Neural cell (in vitro differentiated cells): Measurements from ENCODE around the gene PTDSS2. TPM values are rescaled to one million over a fixed set of nuclear protein-coding genes. Genes with fewer than 3 reads are reported as not detected.
"Not testable (repeated sequence)": the region's sequence is repeated elsewhere in the genome, so short reads cannot be mapped to it uniquely, and the experiment has no call there.

Source experiments
- H2AFZ ChIP-seq: fragments of 200-600, 300-800 bp; sonication (generic), shearing (Covaris generic); 2 replicates; pipeline ENCODE4 v1.6.0; 2014; ENCODE audit warnings: low read depth, mild to moderate bottlenecking, antibody characterized with exemption, low read length, moderate library complexity
- H3F3A ChIP-seq: fragments of 200-600 bp; shearing (Covaris generic); 2 replicates; pipeline ENCODE4 v1.6.1; 2016; ENCODE audit warnings: mild to moderate bottlenecking, moderate library complexity, mixed read lengths, antibody characterized with exemption, low read length; ENCODE audit not compliant: insufficient read depth, poor library complexity, severe bottlenecking
- H3K27ac ChIP-seq: fragments of 200-600, 300-800 bp; sonication (generic), shearing (Covaris generic); 2 replicates; pipeline ENCODE4 v1.5.1; 2014; ENCODE audit warnings: mild to moderate bottlenecking, low read length, moderate library complexity
- H3K27me3 ChIP-seq: fragments of 300-800, 200-600 bp; sonication (generic), shearing (Covaris generic); 2 replicates; pipeline ENCODE4 v1.6.0; 2014; ENCODE audit warnings: mild to moderate bottlenecking, low read depth, low read length, moderate library complexity; ENCODE audit not compliant: insufficient read depth
- H3K36me3 ChIP-seq: fragments of 300-800, 200-600 bp; sonication (generic), shearing (Covaris generic); 2 replicates; pipeline ENCODE4 v1.5.1; 2014; ENCODE audit warnings: mild to moderate bottlenecking, antibody characterized with exemption, low read length, moderate library complexity; ENCODE audit not compliant: insufficient read depth
- H3K4me2 ChIP-seq: fragments of 300-800, 200-600 bp; sonication (generic), shearing (Covaris generic); 2 replicates; pipeline ENCODE4 v1.6.0; 2014; ENCODE audit warnings: mild to moderate bottlenecking, low read length
- H3K4me3 ChIP-seq: fragments of 300-800, 200-600 bp; sonication (generic), shearing (Covaris generic); 2 replicates; pipeline ENCODE4 v1.5.1; 2014; ENCODE audit warnings: mild to moderate bottlenecking, low read length, moderate library complexity
- H3K79me2 ChIP-seq: fragments of 200-600 bp; shearing (Covaris generic); replicated peaks from 2 replicates; pipeline ENCODE4 v1.6.0; 2014; ENCODE audit warnings: mild to moderate bottlenecking, low read length, moderate library complexity; ENCODE audit not compliant: insufficient read depth
- H3K9ac ChIP-seq: fragments of 300-800, 200-600 bp; sonication (generic), shearing (Covaris generic); 2 replicates; pipeline ENCODE4 v1.6.1; 2016; ENCODE audit warnings: mild to moderate bottlenecking, low read length, mixed read lengths
- H3K9me2 ChIP-seq: fragments of 200-600 bp; shearing (Covaris generic); 2 replicates; pipeline ENCODE4 v1.6.1; 2016; ENCODE audit warnings: mild to moderate bottlenecking, low read length, mixed read lengths; ENCODE audit not compliant: insufficient read depth
- H3K9me3 ChIP-seq: fragments of 200-600, 300-800 bp; sonication (generic), shearing (Covaris generic); 2 replicates; pipeline ENCODE4 v1.6.1; 2016; ENCODE audit warnings: mild to moderate bottlenecking, mixed run types, low read length, moderate library complexity, mixed read lengths
- H4K20me1 ChIP-seq: fragments of 200-600 bp; shearing (Covaris generic); 2 replicates; pipeline ENCODE4 v1.6.1; 2016; ENCODE audit warnings: mild to moderate bottlenecking, mixed run types; ENCODE audit not compliant: insufficient read depth
- EP300 ChIP-seq: fragments of 450-650 bp; conservative IDR thresholded peaks from 2 replicates; pipeline ENCODE4 v1.6.1; 2014; ENCODE audit warnings: antibody characterized with exemption, mild to moderate bottlenecking, moderate library complexity; ENCODE audit not compliant: poor library complexity, severe bottlenecking
- EZH2 ChIP-seq: fragments of 200-600, 300-800 bp; shearing (Covaris generic), sonication (generic); IDR thresholded peaks from 2 replicates; pipeline ENCODE4 v1.6.1; 2014; ENCODE audit warnings: antibody characterized with exemption, low read length, borderline replicate concordance, mild to moderate bottlenecking; ENCODE audit not compliant: insufficient read depth, poor library complexity, severe bottlenecking
- MXI1 ChIP-seq: fragments of 450-650 bp; conservative IDR thresholded peaks from 2 replicates; pipeline ENCODE4 v1.6.1; 2014; ENCODE audit warnings: antibody characterized with exemption, mild to moderate bottlenecking; ENCODE audit not compliant: poor library complexity, severe bottlenecking
- POLR2AphosphoS5 ChIP-seq: IDR thresholded peaks from 2 replicates; pipeline ENCODE4 v1.6.1; 2012
- RAD21 ChIP-seq: fragments of 450-650 bp; conservative IDR thresholded peaks from 2 replicates; pipeline ENCODE4 v1.6.1; 2014; ENCODE audit warnings: antibody characterized with exemption, mild to moderate bottlenecking, moderate library complexity
- REST ChIP-seq: IDR thresholded peaks from 2 replicates; pipeline ENCODE4 v1.6.1; 2012; ENCODE audit warnings: borderline replicate concordance
- SMC3 ChIP-seq: fragments of 450-650 bp; conservative IDR thresholded peaks from 2 replicates; pipeline ENCODE4 v1.6.1; 2014; ENCODE audit warnings: antibody characterized with exemption, mild to moderate bottlenecking, moderate library complexity; ENCODE audit not compliant: poor library complexity
- polyA plus RNA-seq: library from polyadenylated mRNA; depleted of rRNA; stranded (reverse); fragments of >200 nt; gene quantifications from 2 replicates; pipeline ENCODE4 v1.2.3, GENCODE V29; 2014

PTDSS2 gene
- polyA plus RNA-seq, 1 donor from 2014 or later, result 54.3 TPM

- Histone ChIP-seq H3K27me3 (no peaks in the 10 kb centered on the region), H3K27ac (no peak overlapping the region), H3K4me3 (no peak overlapping the region), H3K79me2 (no peaks in the 10 kb centered on the region), H3K9me3 (no peaks in the 10 kb centered on the region), H4K20me1 (no peaks in the 10 kb centered on the region), H3F3A (no peaks in the 10 kb centered on the region), H3K36me3 (no peaks in the 10 kb centered on the region), H3K9me2 (no peaks in the 10 kb centered on the region), H3K4me2 (no peak overlapping the region), H2AFZ (no peak overlapping the region), H3K9ac (no peak overlapping the region)
- no peak for TF ChIP-seq RAD21
- no peak for TF ChIP-seq REST
- no peak for TF ChIP-seq SMC3
- no peak for TF ChIP-seq EZH2
- no peak for TF ChIP-seq MXI1
- no peak for TF ChIP-seq EP300
These were observed 15.9 kb downstream of the PTDSS2 start for GRCh38 chr11:465896-466530.

- Histone ChIP-seq H3K36me3 (no peaks in the 10 kb centered on the region), H4K20me1 (no peaks in the 10 kb centered on the region), H3K9me2 (no peaks in the 10 kb centered on the region), H3K27me3 (no peaks in the 10 kb centered on the region), H3K79me2 (no peaks in the 10 kb centered on the region), H3K9ac (peak overlapping the region; percentile 24), H3F3A (no peaks in the 10 kb centered on the region), H2AFZ (no peak overlapping the region), H3K9me3 (no peaks in the 10 kb centered on the region), H3K27ac (peak overlapping the region; percentile 54), H3K4me3 (no peak overlapping the region), H3K4me2 (no peak overlapping the region)
- TF ChIP-seq EZH2, result no peak
- TF ChIP-seq EP300, result no peak
- no peak for TF ChIP-seq MXI1
These were observed 18.0 kb downstream of the PTDSS2 start for GRCh38 chr11:468036-468435.

DNA sequence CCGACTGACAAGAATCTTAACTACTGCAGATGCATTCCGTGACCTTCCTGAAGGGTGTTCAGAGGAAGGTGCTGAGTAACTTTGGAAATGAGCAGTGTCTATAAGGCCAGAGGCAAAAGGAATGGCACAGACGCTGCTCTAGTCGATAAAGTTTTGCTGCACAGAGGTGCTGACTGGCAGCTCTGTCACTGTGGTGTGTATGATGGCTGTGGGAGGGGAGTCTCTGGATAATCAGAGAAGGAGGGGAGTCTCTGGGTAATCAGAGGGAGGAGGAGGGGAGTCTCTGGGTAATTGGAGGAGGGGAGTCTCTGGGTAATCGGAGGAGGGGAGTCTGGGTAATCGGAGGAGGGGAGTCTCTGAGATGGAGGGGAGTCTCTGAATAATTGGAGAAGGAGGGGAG, 18.4 kb downstream of the PTDSS2 start:
- Histone ChIP-seq H4K20me1 (no peaks in the 10 kb centered on the region), H3K9ac (peak overlapping the region; percentile 24), H3K27ac (peak overlapping the region; percentile 54), H3K9me2 (no peaks in the 10 kb centered on the region), H3F3A (no peaks in the 10 kb centered on the region), H2AFZ (no peak overlapping the region), H3K36me3 (no peaks in the 10 kb centered on the region), H3K9me3 (no peaks in the 10 kb centered on the region), H3K4me3 (no peak overlapping the region), H3K79me2 (no peaks in the 10 kb centered on the region), H3K4me2 (no peak overlapping the region), H3K27me3 (no peaks in the 10 kb centered on the region)
- TF ChIP-seq REST (no peak), POLR2AphosphoS5 (peak; percentile 25), EP300 (peak; percentile 30)

DNA sequence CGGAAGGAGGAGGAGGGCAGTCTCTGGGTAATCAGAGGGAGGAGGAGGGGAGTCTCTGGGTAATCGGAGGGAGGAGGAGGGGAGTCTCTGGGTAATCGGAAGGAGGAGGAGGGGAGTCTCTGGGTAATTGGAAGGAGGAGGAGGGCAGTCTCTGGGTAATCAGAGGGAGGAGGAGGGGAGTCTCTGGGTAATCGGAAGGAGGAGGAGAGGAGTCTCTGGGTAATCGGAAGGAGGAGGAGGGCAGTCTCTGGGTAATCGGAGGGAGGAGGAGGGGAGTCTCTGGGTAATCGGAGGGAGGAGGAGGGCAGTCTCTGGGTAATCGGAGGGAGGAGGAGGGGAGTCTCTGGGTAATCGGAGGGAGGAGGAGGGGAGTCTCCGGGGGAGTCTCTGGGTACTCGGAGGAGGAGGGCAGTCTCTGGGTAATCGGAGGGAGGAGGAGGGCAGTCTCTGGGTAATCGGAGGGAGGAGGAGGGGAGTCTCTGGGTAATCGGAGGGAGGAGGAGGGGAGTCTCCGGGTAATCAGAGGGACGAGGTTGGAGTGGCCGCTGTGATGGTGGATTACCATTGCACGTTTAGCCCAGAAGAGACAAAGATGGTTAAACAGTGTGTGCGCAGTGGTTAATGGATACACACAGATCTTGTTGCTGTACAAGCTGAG, 19.1 kb downstream of the PTDSS2 start:
- not testable (repeated sequence) for H4K20me1 ChIP-seq, H3K4me2 ChIP-seq, H3K4me3 ChIP-seq, H3K36me3 ChIP-seq, H3K9me2 ChIP-seq, H2AFZ ChIP-seq, H3K79me2 ChIP-seq, H3K9me3 ChIP-seq, H3K27me3 ChIP-seq, H3F3A ChIP-seq
- Histone ChIP-seq H3K9ac (peak overlapping the region; percentile 38), H3K27ac (peak overlapping the region; percentile 54)
